ENCODE results near the gene CD9.

CD9 gene

DNA sequence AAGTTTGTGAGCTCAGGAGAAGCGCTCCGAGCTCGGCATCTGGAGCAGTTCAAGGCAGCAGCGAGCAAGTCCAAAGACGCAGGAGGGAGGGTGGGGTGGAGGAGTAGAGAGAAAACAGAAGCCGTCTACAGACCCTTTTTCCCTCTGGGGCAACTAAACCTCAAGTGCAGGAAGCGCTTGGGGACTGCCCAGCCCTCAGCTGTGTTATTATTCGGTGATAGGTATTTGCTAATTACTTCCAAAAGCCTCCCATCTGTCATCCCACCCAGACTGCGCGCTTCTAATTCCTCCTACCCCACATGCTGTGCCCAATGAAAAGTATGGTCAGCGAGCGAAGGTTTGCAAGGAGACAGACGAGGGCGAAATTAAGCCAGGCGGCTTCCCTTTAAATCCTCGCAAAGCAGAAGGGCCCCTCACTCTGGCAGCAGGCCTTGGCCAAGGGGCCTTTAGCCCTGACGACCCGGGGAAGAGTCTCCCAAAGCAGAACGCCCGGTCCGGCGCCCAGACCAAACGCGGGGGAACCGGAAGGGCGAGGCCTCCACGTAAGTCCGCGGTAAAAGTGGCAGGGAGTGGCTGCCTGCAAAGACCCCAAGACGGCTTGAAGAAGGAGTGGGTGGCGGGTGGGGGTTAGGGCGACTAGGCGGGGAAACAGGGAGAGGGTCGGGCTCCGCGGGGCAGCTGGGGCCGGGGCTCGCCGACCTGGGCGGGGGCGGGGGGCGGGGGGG, 507 bp upstream of the CD9 start:
- TF ChIP-seq, protein P1, sequence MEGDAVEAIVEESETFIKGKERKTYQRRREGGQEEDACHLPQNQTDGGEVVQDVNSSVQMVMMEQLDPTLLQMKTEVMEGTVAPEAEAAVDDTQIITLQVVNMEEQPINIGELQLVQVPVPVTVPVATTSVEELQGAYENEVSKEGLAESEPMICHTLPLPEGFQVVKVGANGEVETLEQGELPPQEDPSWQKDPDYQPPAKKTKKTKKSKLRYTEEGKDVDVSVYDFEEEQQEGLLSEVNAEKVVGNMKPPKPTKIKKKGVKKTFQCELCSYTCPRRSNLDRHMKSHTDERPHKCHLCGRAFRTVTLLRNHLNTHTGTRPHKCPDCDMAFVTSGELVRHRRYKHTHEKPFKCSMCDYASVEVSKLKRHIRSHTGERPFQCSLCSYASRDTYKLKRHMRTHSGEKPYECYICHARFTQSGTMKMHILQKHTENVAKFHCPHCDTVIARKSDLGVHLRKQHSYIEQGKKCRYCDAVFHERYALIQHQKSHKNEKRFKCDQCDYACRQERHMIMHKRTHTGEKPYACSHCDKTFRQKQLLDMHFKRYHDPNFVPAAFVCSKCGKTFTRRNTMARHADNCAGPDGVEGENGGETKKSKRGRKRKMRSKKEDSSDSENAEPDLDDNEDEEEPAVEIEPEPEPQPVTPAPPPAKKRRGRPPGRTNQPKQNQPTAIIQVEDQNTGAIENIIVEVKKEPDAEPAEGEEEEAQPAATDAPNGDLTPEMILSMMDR (conservative IDR thresholded peaks at IDR 0.05; ENCODE audit: low read depth, low read length): no peak
- H3K4me3 ChIP-seq (ENCODE audit: low read depth, low read length): peak overlapping the region; percentile 65
- DNase-seq (ENCODE audit: low read depth): peak; percentile 53

DNA sequence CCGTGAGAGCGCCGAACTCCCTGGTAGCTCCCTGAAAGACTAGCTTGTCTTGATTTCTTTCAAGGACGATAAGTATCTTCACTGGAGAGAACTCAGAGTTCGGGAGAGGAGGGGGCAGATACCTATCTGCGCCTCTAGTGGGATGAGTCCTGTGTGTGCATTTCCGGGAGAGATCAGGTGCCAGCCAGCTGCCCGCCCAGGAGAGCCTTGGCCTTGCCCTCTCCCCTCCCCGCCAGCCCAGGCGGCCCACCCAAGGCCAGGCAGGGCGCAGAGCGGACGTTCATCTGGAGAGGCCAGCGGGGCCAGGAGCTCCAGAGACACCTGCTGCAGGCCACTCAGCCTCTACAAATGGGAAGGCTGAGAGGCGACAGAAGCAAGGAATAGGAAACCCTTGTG, 1.0 kb downstream of the CD9 start:
- no peak for DNase-seq (ENCODE audit: low read depth)
- peak overlapping the region; percentile 65 for H3K4me3 ChIP-seq (ENCODE audit: low read depth, low read length)
- TF ChIP-seq, protein P1 (conservative IDR thresholded peaks at IDR 0.05; ENCODE audit: low read depth, low read length): no peak

DNA sequence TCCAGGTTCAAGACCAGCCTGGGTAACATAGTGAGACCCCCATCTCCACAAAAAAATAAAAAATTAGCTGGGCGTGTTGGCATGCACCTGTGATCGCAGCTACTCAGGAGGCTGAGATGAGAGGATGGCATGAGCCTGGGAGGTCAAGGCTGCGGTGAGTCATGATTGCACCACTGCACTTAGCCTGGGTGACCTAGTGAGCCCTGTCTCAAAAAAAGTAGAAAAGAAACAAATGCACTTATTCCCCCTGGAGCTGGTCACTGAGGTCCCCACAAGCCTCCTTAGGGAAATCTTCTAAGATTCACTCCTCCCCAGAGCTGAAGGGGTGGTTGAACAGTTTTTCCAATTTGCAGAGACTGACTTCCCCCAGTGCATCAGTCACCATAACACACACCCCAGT, 1.6 kb downstream of the CD9 start:
- no peak overlapping the region for H3K4me3 ChIP-seq (ENCODE audit: low read depth, low read length)
- DNase-seq (ENCODE audit: low read depth): no peak
- TF ChIP-seq, protein P1 (conservative IDR thresholded peaks at IDR 0.05; ENCODE audit: low read depth, low read length): no peak

DNA sequence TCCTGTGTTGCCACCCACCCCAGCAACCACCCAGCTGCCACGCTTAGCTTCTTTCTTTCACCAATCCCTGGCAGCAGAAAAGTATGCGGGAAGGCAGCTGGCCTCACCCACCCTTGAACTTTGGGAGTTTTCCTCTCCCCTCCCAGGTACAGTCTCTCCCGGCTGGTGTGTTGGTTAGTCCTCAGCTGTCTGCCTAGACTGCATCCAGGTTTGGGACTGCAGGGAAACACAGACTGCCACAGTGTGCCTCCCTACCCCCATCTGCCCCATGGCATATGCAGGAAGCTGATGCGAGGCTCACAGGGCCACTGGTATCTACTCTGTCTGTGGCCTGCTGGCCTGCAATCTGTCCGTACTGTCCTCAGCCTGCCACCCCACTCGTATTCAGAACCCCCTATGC, 2.1 kb downstream of the CD9 start:
- TF ChIP-seq, protein P1 (conservative IDR thresholded peaks at IDR 0.05; ENCODE audit: low read depth, low read length): no peak
- no peak overlapping the region for H3K4me3 ChIP-seq (ENCODE audit: low read depth, low read length)
- DNase-seq (ENCODE audit: low read depth): no peak

DNA sequence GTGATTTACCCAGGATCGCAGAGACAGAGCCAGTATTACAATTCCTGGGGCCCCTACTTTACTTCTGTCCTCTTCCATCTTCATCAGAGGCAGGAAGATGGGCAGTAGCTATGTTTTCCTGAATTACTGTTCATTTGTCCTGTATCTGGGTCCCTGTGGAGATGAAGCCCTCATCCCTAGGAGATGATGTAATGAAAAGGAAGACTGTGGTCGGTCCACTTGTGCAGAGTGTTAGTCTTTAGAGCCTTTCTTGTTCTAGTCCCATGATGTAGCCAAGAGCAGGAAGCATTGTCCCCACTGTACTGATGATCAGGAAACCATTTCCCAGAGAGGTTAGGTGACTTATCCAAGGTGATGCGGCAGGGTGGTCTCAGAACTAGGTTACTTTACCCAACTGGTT, 2.6 kb downstream of the CD9 start:
- DNase-seq (ENCODE audit: low read depth): no peak
- TF ChIP-seq, protein P1 (conservative IDR thresholded peaks at IDR 0.05; ENCODE audit: low read depth, low read length): no peak
- H3K4me3 ChIP-seq (ENCODE audit: low read depth, low read length): no peak overlapping the region

DNA sequence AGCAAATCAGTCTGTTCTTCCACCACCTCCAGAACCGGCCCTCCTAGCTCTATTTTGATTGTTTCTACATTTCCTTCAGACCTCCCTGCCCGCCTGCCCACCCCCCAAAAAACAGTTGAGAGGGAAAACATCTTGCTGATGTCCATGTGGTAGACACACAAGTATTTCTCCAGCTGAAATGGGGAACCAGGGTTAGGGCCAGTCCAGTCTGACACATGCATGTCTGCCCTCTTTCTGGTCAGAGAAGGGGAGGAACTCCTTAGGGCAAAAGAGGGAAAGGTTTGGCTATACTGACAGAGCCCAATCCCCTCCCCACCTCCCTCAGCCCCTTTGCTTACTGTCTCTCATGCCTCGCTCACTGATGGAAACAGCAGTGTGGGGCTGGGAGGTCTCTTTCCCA, 3.4 kb downstream of the CD9 start:
- TF ChIP-seq, protein P1 (conservative IDR thresholded peaks at IDR 0.05; ENCODE audit: low read depth, low read length): no peak
- no peak for DNase-seq (ENCODE audit: low read depth)
- H3K4me3 ChIP-seq (ENCODE audit: low read depth, low read length): no peak overlapping the region

DNA sequence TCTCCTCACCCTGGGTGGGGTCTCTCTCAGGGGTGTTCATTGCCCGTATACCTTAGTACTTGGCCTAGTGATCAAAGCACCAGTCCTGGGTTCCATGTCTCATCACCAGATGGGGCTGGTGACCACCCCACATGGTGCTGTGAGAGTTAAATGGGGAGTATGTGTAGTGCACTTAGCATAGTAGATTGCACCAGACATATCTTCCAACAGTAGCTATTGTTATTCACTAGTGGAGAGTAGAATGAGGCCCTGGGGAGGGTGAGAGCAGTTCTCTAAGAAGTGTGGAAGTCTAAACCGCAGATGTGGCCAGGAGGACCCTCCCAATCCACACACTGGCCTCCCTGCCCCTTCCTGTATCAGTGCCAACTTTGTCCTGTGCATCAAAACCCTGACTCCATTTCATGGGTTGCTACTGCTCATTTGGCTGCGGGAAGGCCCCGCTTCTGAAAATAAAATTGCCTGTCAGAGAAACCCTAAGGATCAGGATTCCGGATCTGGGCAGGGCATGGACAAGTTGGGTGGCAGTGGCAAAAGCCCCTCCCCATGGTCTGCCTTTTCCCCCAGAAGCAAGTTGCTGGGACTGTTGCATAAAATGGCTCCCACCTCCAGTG, 4.4 kb downstream of the CD9 start:
- TF ChIP-seq, protein P1 (conservative IDR thresholded peaks at IDR 0.05; ENCODE audit: low read depth, low read length): peak; percentile 7
- H3K4me3 ChIP-seq (ENCODE audit: low read depth, low read length): no peak overlapping the region
- DNase-seq (ENCODE audit: low read depth): no peak
